OCI-LY7 (cell line): ENCODE data around the gene SLC1A7. TPM values are rescaled to one million over a fixed set of nuclear protein-coding genes. Genes with fewer than 3 reads are reported as not detected.

Experiments used
- BruUV-seq: library from RNA; stranded (reverse); fragments of 400-500 nt; replicated peaks from 2 replicates; lab custom pipeline; 2021; lab: Mats Ljungman, UMichigan
- CTCF ChIA-PET: fragments of 300-600 bp; sonication (Branson Sonifier 250); formaldehyde crosslinking; loops from one replicate; lab custom pipeline; 2022; ENCODE audit warnings: antibody characterized with exemption; ENCODE audit not compliant: unreplicated experiment; lab: Charles Lee
- POLR2A ChIA-PET: fragments of 300-600 bp; sonication (Branson Sonifier 250); formaldehyde crosslinking; loops from one replicate; lab custom pipeline; 2022; ENCODE audit warnings: antibody characterized with exemption; lab: Charles Lee
- DNase-seq: peaks from one replicate; pipeline ENCODE4 v3.0.0-alpha.2; 2015; ENCODE audit warnings: low spot score
- H2AFZ ChIP-seq: fragments of 200-600 bp; sonication (generic), shearing (Covaris generic); 2 replicates; pipeline ENCODE4 v1.6.1; 2014; ENCODE audit warnings: mild to moderate bottlenecking, antibody characterized with exemption, low read length, moderate library complexity
- H3K27ac ChIP-seq: fragments of 200-600 bp; sonication (generic); 2 replicates; pipeline ENCODE4 v1.5.1; 2014; ENCODE audit warnings: mixed run types, low read depth, mild to moderate bottlenecking, moderate library complexity, low read length, inconsistent platforms; ENCODE audit not compliant: poor library complexity, severe bottlenecking
- H3K36me3 ChIP-seq: fragments of 200-600 bp; sonication (generic); 2 replicates; pipeline ENCODE4 v1.6.1; 2014; ENCODE audit warnings: mild to moderate bottlenecking, antibody characterized with exemption, low read length, moderate library complexity, mixed read lengths; ENCODE audit not compliant: insufficient read depth
- H3K4me1 ChIP-seq: fragments of 200-600 bp; sonication (generic); 2 replicates; pipeline ENCODE4 v1.5.1; 2014; ENCODE audit warnings: mild to moderate bottlenecking, low read length; ENCODE audit not compliant: insufficient read depth, poor library complexity, severe bottlenecking
- H3K4me2 ChIP-seq: fragments of 200-600 bp; sonication (generic); 2 replicates; pipeline ENCODE4 v1.6.1; 2014; ENCODE audit warnings: mild to moderate bottlenecking, low read length
- H3K4me3 ChIP-seq: fragments of 200-600 bp; sonication (generic); 2 replicates; pipeline ENCODE4 v1.5.1; 2014; ENCODE audit warnings: mild to moderate bottlenecking, low read depth, low read length; ENCODE audit not compliant: poor library complexity, severe bottlenecking
- H3K79me2 ChIP-seq: fragments of 200-600 bp; sonication (generic); 2 replicates; pipeline ENCODE4 v1.6.1; 2016; ENCODE audit warnings: low read depth, mild to moderate bottlenecking, low read length, moderate library complexity, mixed read lengths; ENCODE audit not compliant: insufficient read depth
- H3K9me2 ChIP-seq: fragments of 200-600 bp; sonication (generic); 2 replicates; pipeline ENCODE4 v1.6.1; 2016; ENCODE audit warnings: mild to moderate bottlenecking, low read length, mixed read lengths; ENCODE audit not compliant: insufficient read depth
- H3K9me3 ChIP-seq: fragments of 200-600 bp; sonication (generic); 2 replicates; pipeline ENCODE4 v1.6.1; 2014; ENCODE audit warnings: mild to moderate bottlenecking, mixed run types, low read length, mixed read lengths
- H4K20me1 ChIP-seq: fragments of 200-600 bp; sonication (generic); 2 replicates; pipeline ENCODE4 v1.6.1; 2014; ENCODE audit warnings: mild to moderate bottlenecking, antibody characterized with exemption, low read length, moderate library complexity, mixed read lengths; ENCODE audit not compliant: insufficient read depth
- EZH2phosphoT487 ChIP-seq: fragments of 200-600 bp; sonication (generic); IDR thresholded peaks from 2 replicates; pipeline ENCODE4 v1.6.1; 2018; ENCODE audit warnings: low read depth, borderline replicate concordance, mild to moderate bottlenecking, mixed run types, antibody characterized with exemption, low read length, moderate library complexity, mixed read lengths
- intact Hi-C: fragments of 100-400 bp; cut with micrococcal nuclease; formaldehyde crosslinking; loops from one replicate; pipeline ENCODE4 v1.10.0; 2022; ENCODE audit not compliant: unreplicated experiment
- small RNA-seq: library from RNA; depleted of rRNA; stranded (forward); fragments of <200 nt; gene quantifications from one replicate; pipeline ENCODE3, GENCODE V24; 2014
- total RNA-seq, 2 experiments: library from RNA; depleted of rRNA in 1 of 2; stranded (reverse); fragments of >200 nt in 1 of 2; shearing (Covaris generic) in 1 of 2; gene quantifications; 2 replicates each; pipeline ENCODE4 v1.2.3, GENCODE V29; 2014 to 2022
- TF ChIP-seq, protein P1 (sequence below): fragments of 200-600 bp; sonication (generic); conservative IDR thresholded peaks from 2 replicates; pipeline ENCODE4 v1.5.1; 2014; ENCODE audit warnings: mild to moderate bottlenecking, antibody characterized with exemption, low read length, moderate library complexity, mixed read lengths

Gene SLC1A7
- total RNA-seq, 2 experiments from 2014 or later: not detected

- Histone ChIP-seq H3K9me3 (no peaks in the 10 kb centered on the region), H3K9me2 (no peaks in the 10 kb centered on the region), H3K27ac (no peak overlapping the region), H3K4me1 (no peaks in the 10 kb centered on the region), H4K20me1 (no peaks in the 10 kb centered on the region), H2AFZ (no peak overlapping the region), H3K4me3 (no peak overlapping the region), H3K79me2 (no peaks in the 10 kb centered on the region), H3K4me2 (no peak overlapping the region), H3K36me3 (peaks cover 12% of the 10 kb centered on the region; the same call in 1 of the 2 replicates)
- DNase-seq: no peak
- BruUV-seq: no TSS peak
- ChIA-PET CTCF (no interaction called here), POLR2A (interaction anchor here (1.2 kb wide), 1 partner anchor 152 kb away, joined by 3 read pairs; no protein-coding TSS in a partner anchor)
- intact Hi-C loops: no loop called here
- no peak for TF ChIP-seq EZH2phosphoT487
- TF ChIP-seq, protein P1, sequence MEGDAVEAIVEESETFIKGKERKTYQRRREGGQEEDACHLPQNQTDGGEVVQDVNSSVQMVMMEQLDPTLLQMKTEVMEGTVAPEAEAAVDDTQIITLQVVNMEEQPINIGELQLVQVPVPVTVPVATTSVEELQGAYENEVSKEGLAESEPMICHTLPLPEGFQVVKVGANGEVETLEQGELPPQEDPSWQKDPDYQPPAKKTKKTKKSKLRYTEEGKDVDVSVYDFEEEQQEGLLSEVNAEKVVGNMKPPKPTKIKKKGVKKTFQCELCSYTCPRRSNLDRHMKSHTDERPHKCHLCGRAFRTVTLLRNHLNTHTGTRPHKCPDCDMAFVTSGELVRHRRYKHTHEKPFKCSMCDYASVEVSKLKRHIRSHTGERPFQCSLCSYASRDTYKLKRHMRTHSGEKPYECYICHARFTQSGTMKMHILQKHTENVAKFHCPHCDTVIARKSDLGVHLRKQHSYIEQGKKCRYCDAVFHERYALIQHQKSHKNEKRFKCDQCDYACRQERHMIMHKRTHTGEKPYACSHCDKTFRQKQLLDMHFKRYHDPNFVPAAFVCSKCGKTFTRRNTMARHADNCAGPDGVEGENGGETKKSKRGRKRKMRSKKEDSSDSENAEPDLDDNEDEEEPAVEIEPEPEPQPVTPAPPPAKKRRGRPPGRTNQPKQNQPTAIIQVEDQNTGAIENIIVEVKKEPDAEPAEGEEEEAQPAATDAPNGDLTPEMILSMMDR: no peak
These were observed 99.2 kb downstream of the SLC1A7 start for GRCh38 chr1:53043271-53043670.

DNA sequence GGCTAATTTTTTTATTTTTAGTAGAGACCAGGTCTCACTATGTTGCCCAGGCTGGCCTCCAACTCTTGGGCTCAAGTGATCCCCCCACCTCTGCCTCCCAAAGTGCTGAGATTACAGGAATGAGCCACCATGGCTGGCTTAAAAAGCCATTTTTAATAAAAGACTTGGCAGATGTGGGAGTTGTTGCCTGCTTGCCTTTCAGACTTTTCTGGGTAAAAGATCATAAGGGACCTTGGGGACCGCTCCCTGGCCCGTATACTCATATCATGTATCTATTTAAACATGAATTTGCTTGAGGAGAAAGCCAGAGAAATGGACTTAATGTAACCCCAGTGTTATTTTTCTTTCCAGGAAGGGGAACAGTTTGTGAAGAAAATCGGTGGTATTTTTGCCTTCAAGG lies 103.9 kb downstream of the SLC1A7 start:
- DNase-seq: no peak
- Histone ChIP-seq H3K27ac (no peak overlapping the region), H3K9me2 (no peaks in the 10 kb centered on the region), H3K79me2 (no peaks in the 10 kb centered on the region), H4K20me1 (no peaks in the 10 kb centered on the region), H3K9me3 (no peaks in the 10 kb centered on the region), H3K36me3 (peaks cover 12% of the 10 kb centered on the region; the same call in 1 of the 2 replicates), H2AFZ (no peak overlapping the region), H3K4me2 (no peak overlapping the region), H3K4me1 (no peaks in the 10 kb centered on the region), H3K4me3 (no peak overlapping the region)
- ChIA-PET POLR2A (no interaction called here), CTCF (no interaction called here)
- TF ChIP-seq EZH2phosphoT487: no peak
- TF ChIP-seq, protein P1: no peak
- no TSS peak for BruUV-seq
- intact Hi-C loops: no loop called here

Small RNAs within 50 kb of the gene (small RNA-seq; reads per million reads assigned to genes)
- gene HIGD1AP11: not detected

Other genes starting within 250 kb of the SLC1A7 start
- not detected in 2 replicates for gene ECHDC2, start 220.9 kb downstream of the SLC1A7 start, total RNA-seq (2014; rRNA removed; shearing (Covaris generic))
- gene ECHDC2, start 220.9 kb downstream of the SLC1A7 start, total RNA-seq (2022): not detected in 2 replicates
- gene SCP2, start 215.4 kb downstream of the SLC1A7 start, total RNA-seq (2014; rRNA removed; shearing (Covaris generic)): 63.9 and 65.6 TPM in 2 replicates
- gene SCP2, start 215.4 kb downstream of the SLC1A7 start, total RNA-seq (2022): 75.5 and 77.1 TPM in 2 replicates
- not detected in 2 replicates for gene PODN, start 80.4 kb downstream of the SLC1A7 start, total RNA-seq (2014; rRNA removed; shearing (Covaris generic))
- gene PODN, start 80.4 kb downstream of the SLC1A7 start, total RNA-seq (2022): not detected in 2 replicates
- gene CPT2, start 54.2 kb upstream of the SLC1A7 start, total RNA-seq (2014; rRNA removed; shearing (Covaris generic)): 14.3 and 19.9 TPM in 2 replicates
- gene CPT2, start 54.2 kb upstream of the SLC1A7 start, total RNA-seq (2022): 24.7 and 26.6 TPM in 2 replicates
- 51.4 and 67.3 TPM in 2 replicates for gene CZIB, start 78.0 kb upstream of the SLC1A7 start, total RNA-seq (2014; rRNA removed; shearing (Covaris generic))
- gene CZIB, start 78.0 kb upstream of the SLC1A7 start, total RNA-seq (2022): 44.6 and 46.7 TPM in 2 replicates
- gene MAGOH, start 95.9 kb upstream of the SLC1A7 start, total RNA-seq (2014; rRNA removed; shearing (Covaris generic)): 93.0 and 98.3 TPM in 2 replicates
- 72.4 and 87.3 TPM in 2 replicates for gene MAGOH, start 95.9 kb upstream of the SLC1A7 start, total RNA-seq (2022)
- 57.5 and 65.6 TPM in 2 replicates for gene LRP8, start 185.4 kb upstream of the SLC1A7 start, total RNA-seq (2014; rRNA removed; shearing (Covaris generic))
- 67.5 and 70.0 TPM in 2 replicates for gene LRP8, start 185.4 kb upstream of the SLC1A7 start, total RNA-seq (2022)